ENCODE results near the gene SAYSD1. TPM values are rescaled to one million over a fixed set of nuclear protein-coding genes. Genes with fewer than 3 reads are reported as not detected.

The SAYSD1 gene
- total RNA-seq (2022; extraction: Qiagen RNA extraction), result 5.5 to 6.1 TPM (median 5.9 TPM) in 5 replicates

GRCh38 chr6:39114704-39115599, at the start of gene SAYSD1:
Gene SAYSD1, minus strand, starts transcription at chr6:39115186. Its CDS starts 97 bp downstream, at chr6:39115089.

Other genes starting within 250 kb of the SAYSD1 start
- gene GLP1R, start 66.4 kb downstream of the SAYSD1 start, total RNA-seq (2022; extraction: Qiagen RNA extraction), result not detected in 5 replicates
- gene KCNK5, start 114.3 kb upstream of the SAYSD1 start, total RNA-seq (2022; extraction: Qiagen RNA extraction), result 1.2 to 1.4 TPM (median 1.3 TPM) in 5 replicates
- gene KCNK17, start 199.2 kb upstream of the SAYSD1 start, total RNA-seq (2022; extraction: Qiagen RNA extraction), result not detected in 5 replicates
- gene KCNK16, start 207.5 kb upstream of the SAYSD1 start, total RNA-seq (2022; extraction: Qiagen RNA extraction), result not detected in 5 replicates